CD14-positive monocyte (primary cell): ENCODE results near the gene CLDN24. TPM values are rescaled to one million over a fixed set of nuclear protein-coding genes. Genes with fewer than 3 reads are reported as not detected.

ENCODE experiments used
- DNase-seq, 3 donors: peaks; one replicate each; pipeline ENCODE4 v3.0.0-alpha.2; 2011 to 2022
- H2AFZ ChIP-seq: 2 replicates; pipeline ENCODE4 v1.6.0; 2012; ENCODE audit warnings: mild to moderate bottlenecking, low read depth, low read length, inconsistent platforms; ENCODE audit not compliant: insufficient read depth, poor library complexity, severe bottlenecking
- H3K27ac ChIP-seq, 2 donors: 1 replicate in 1 of 2; 2 replicates in 1 of 2; pipeline ENCODE4 v1.5.1; 2012 to 2013; ENCODE audit warnings: low read length in 2 of 2, control low read depth in 1 of 2, inconsistent platforms in 1 of 2, low read depth in 1 of 2, mild to moderate bottlenecking in 1 of 2
- H3K27me3 ChIP-seq, 2 donors: one replicate each; pipeline versions ENCODE4 v1.6.0 to v1.6.1; 2011 to 2013; ENCODE audit warnings: low read length in 2 of 2; ENCODE audit not compliant: control insufficient read depth in 2 of 2, insufficient read depth in 2 of 2
- H3K36me3 ChIP-seq, 2 donors: replicated peaks in 1 of 2; 1 replicate in 1 of 2; 2 replicates in 1 of 2; pipeline versions ENCODE4 v1.5.1 to v1.6.1; 2012 to 2013; ENCODE audit warnings: low read length in 2 of 2, control low read depth in 1 of 2, inconsistent platforms in 1 of 2, mild to moderate bottlenecking in 1 of 2; ENCODE audit not compliant: insufficient read depth in 2 of 2, control insufficient read depth in 1 of 2
- H3K4me1 ChIP-seq, 2 donors: 1 replicate in 1 of 2; 2 replicates in 1 of 2; pipeline versions ENCODE4 v1.5.1 to v1.6.1; 2012 to 2013; ENCODE audit warnings: low read length in 2 of 2, control low read depth in 1 of 2, inconsistent platforms in 1 of 2, mild to moderate bottlenecking in 1 of 2, moderate library complexity in 1 of 2; ENCODE audit not compliant: insufficient read depth in 2 of 2, control insufficient read depth in 1 of 2
- H3K4me2 ChIP-seq: replicated peaks from 2 replicates; pipeline ENCODE3; 2012; ENCODE audit warnings: low read length, moderate library complexity, mild to moderate bottlenecking; ENCODE audit not compliant: poor library complexity, severe bottlenecking; ENCODE audit errors: extremely low read depth
- H3K4me3 ChIP-seq, 3 experiments: fragments of 200-600 bp in 1 of 3; sonication (generic) in 1 of 3; replicated peaks in 1 of 3; 1 replicate in 2 of 3; 2 replicates in 1 of 3; pipeline ENCODE4 v1.5.1; 2011 to 2013; ENCODE audit warnings: low read length in 3 of 3, mild to moderate bottlenecking in 3 of 3, control low read depth in 2 of 3, low read depth in 2 of 3, inconsistent platforms in 1 of 3, moderate library complexity in 1 of 3
- H3K79me2 ChIP-seq: 2 replicates; pipeline ENCODE4 v1.6.0; 2012; ENCODE audit warnings: mild to moderate bottlenecking, control low read depth, inconsistent platforms, low read length, moderate library complexity; ENCODE audit not compliant: insufficient read depth
- H3K9ac ChIP-seq: 2 replicates; pipeline ENCODE4 v1.6.0; 2017; ENCODE audit warnings: low read length, mild to moderate bottlenecking; ENCODE audit not compliant: insufficient read depth, poor library complexity, severe bottlenecking
- H3K9me3 ChIP-seq, 2 donors: replicated peaks in 1 of 2; 1 replicate in 1 of 2; 2 replicates in 1 of 2; pipeline versions ENCODE4 v1.5.1 to v1.6.1; 2012 to 2013; ENCODE audit warnings: low read length in 2 of 2, control low read depth in 1 of 2; ENCODE audit not compliant: control insufficient read depth in 1 of 2, insufficient read depth in 1 of 2
- H4K20me1 ChIP-seq: 2 replicates; pipeline ENCODE4 v1.6.0; 2012; ENCODE audit warnings: mild to moderate bottlenecking, low read length, control low read depth, moderate library complexity; ENCODE audit not compliant: insufficient read depth
- H3K27ac Mint-ChIP-seq, 7 donors: one replicate each; pipeline ENCODE4 v1.8.0; 2020; ENCODE audit warnings: mild to moderate bottlenecking in 7 of 7, mixed read lengths in 7 of 7, moderate library complexity in 6 of 7, inconsistent platforms in 2 of 7
- H3K27me3 Mint-ChIP-seq, 3 donors: one replicate each; pipeline ENCODE4 v1.8.0; 2021 to 2022; ENCODE audit warnings: low read depth in 3 of 3, mild to moderate bottlenecking in 3 of 3, mixed read lengths in 3 of 3, moderate library complexity in 3 of 3, inconsistent platforms in 1 of 3
- H3K36me3 Mint-ChIP-seq, 2 donors: one replicate each; pipeline ENCODE4 v1.8.0; 2020; ENCODE audit warnings: mixed read lengths in 2 of 2, inconsistent platforms in 1 of 2, mild to moderate bottlenecking in 1 of 2
- H3K4me1 Mint-ChIP-seq: one replicate; pipeline ENCODE4 v1.8.0; 2020; ENCODE audit warnings: mild to moderate bottlenecking, mixed read lengths
- H3K4me3 Mint-ChIP-seq, 2 donors: one replicate each; pipeline ENCODE4 v1.8.0; 2020; ENCODE audit warnings: mild to moderate bottlenecking in 2 of 2, mixed read lengths in 2 of 2, moderate library complexity in 1 of 2
- H3K9me3 Mint-ChIP-seq, 7 donors: one replicate each; pipeline ENCODE4 v1.8.0; 2020 to 2022; ENCODE audit warnings: mixed read lengths in 7 of 7, mild to moderate bottlenecking in 6 of 7, moderate library complexity in 6 of 7, inconsistent platforms in 2 of 7
- WGBS: methylation state at CpG from one replicate; pipeline ENCODE4 v1.1.5; 2013; ENCODE audit warnings: missing lambda C conversion rate; ENCODE audit not compliant: insufficient coverage; 5-methylcytosine and 5-hydroxymethylcytosine counted together
- intact Hi-C, 2 donors: fragments of 100-400 bp; cut with micrococcal nuclease; formaldehyde crosslinking; loops; one replicate each; pipeline versions ENCODE4 v1.15.0 to v1.15.1; 2023
- polyA plus RNA-seq, 3 donors: library from polyadenylated mRNA; depleted of rRNA in 1 of 3; unstranded in 2 of 3; stranded (reverse) in 1 of 3; fragments of 300-500 nt in 2 of 3; fragments of >200 nt in 1 of 3; fragmentation: Illumina TruSeq in 2 of 3; gene quantifications; 1 replicate in 2 of 3; 2 replicates in 1 of 3; pipeline ENCODE4 v1.2.3, GENCODE V29; 2012 to 2021
- TF ChIP-seq, protein P1 (sequence below): fragments of 200-600 bp; IDR thresholded peaks from one replicate; pipeline ENCODE4 v1.8.0; 2022; ENCODE audit warnings: antibody characterized with exemption, mild to moderate bottlenecking

The CLDN24 gene
- polyA plus RNA-seq, 3 donors, result not detected

GRCh38 chr4:183329954-183330742, 7.9 kb upstream of the CLDN24 start:
- WGBS, result 85% methylated on average over 7 of the region's 10 CpGs
- H3K27ac Mint-ChIP-seq, result no peak overlapping the region
- Histone ChIP-seq H3K79me2 (no peaks in the 10 kb centered on the region), H3K27ac (no peak overlapping the region), H3K9ac (no peak overlapping the region), H3K36me3 (no peaks in the 10 kb centered on the region), H2AFZ (no peak overlapping the region), H3K4me3 (no peak overlapping the region), H3K4me2 (no peak overlapping the region), H3K27me3 (no peaks in the 10 kb centered on the region), H3K4me1 (no peaks in the 10 kb centered on the region), H4K20me1 (no peaks in the 10 kb centered on the region), H3K9me3 (no peaks in the 10 kb centered on the region)
- H3K27me3 Mint-ChIP-seq, result peaks cover 2 to 6% (median 5%) of the 10 kb centered on the region in 3 donors
- intact Hi-C loops, result no loop called here
- TF ChIP-seq, protein P1, sequence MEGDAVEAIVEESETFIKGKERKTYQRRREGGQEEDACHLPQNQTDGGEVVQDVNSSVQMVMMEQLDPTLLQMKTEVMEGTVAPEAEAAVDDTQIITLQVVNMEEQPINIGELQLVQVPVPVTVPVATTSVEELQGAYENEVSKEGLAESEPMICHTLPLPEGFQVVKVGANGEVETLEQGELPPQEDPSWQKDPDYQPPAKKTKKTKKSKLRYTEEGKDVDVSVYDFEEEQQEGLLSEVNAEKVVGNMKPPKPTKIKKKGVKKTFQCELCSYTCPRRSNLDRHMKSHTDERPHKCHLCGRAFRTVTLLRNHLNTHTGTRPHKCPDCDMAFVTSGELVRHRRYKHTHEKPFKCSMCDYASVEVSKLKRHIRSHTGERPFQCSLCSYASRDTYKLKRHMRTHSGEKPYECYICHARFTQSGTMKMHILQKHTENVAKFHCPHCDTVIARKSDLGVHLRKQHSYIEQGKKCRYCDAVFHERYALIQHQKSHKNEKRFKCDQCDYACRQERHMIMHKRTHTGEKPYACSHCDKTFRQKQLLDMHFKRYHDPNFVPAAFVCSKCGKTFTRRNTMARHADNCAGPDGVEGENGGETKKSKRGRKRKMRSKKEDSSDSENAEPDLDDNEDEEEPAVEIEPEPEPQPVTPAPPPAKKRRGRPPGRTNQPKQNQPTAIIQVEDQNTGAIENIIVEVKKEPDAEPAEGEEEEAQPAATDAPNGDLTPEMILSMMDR, result no peak
- no peak overlapping the region for H3K4me3 Mint-ChIP-seq
- H3K9me3 Mint-ChIP-seq, result peaks cover 0 to 4% (median 0%) of the 10 kb centered on the region in 7 donors
- no peaks in the 10 kb centered on the region for H3K4me1 Mint-ChIP-seq
- DNase-seq, result no peak
- H3K36me3 Mint-ChIP-seq, result no peaks in the 10 kb centered on the region

DNA sequence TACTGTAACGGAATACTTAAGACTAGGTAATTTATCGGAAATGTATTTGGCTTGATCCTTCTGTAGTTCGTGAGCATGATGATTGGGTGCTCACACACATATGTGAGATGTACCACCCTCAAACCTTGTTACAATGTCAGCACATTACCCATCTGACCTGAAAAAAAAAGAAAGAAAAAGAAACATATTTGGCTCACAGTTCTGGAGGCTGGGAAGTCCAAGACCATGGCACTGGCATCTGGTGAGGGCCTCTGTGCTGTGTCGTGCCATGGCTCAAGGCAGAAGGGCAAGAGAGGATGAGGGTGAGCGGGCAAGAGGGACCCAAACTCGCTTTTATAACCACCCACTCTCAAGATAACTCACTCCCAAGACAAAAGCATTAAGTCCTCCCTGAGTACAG, 7.0 kb upstream of the CLDN24 start:
- no peaks in the 10 kb centered on the region for H3K36me3 Mint-ChIP-seq
- Histone ChIP-seq H3K36me3 (no peaks in the 10 kb centered on the region), H3K9ac (no peak overlapping the region), H4K20me1 (no peaks in the 10 kb centered on the region), H3K4me2 (no peak overlapping the region), H3K4me3 (no peak overlapping the region), H3K4me1 (no peaks in the 10 kb centered on the region), H3K27me3 (no peaks in the 10 kb centered on the region), H3K79me2 (no peaks in the 10 kb centered on the region), H3K27ac (no peak overlapping the region), H3K9me3 (no peaks in the 10 kb centered on the region), H2AFZ (no peak overlapping the region)
- TF ChIP-seq, protein P1, result no peak
- no peak overlapping the region for H3K4me3 Mint-ChIP-seq
- WGBS, result 100% methylated on average over 2 of the region's 6 CpGs
- peaks cover 2 to 6% (median 5%) of the 10 kb centered on the region in 3 donors for H3K27me3 Mint-ChIP-seq
- no peak overlapping the region for H3K27ac Mint-ChIP-seq
- no peak for DNase-seq
- intact Hi-C loops, result no loop called here
- peaks cover 0 to 4% (median 0%) of the 10 kb centered on the region in 7 donors for H3K9me3 Mint-ChIP-seq
- no peaks in the 10 kb centered on the region for H3K4me1 Mint-ChIP-seq
